COR-L47 (cell line): ENCODE data around the gene KRTAP5-2.

Experiments
- DNase-seq: peaks from one replicate; lab custom pipeline; 2025; lab: John Stamatoyannopoulos, UW

The KRTAP5-2 gene

DNA sequence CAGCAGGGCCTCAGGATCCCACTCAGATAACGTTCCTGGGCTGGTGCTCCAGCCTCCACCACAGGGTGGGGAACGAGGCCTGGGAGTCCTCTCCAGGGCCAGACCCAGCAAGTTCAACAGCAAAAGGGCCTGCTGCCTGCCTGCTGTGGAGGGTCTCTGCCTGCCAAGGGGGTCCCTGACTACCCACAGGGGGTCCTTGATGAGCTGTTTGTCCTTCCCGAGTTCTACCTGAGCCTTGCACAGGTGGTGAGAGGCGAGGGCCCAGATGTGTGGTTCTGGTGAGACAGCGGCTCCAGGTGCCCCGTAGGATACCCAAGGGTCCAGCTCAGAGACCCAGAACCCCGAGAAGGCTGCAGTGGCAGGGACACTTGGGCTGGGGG is 30.4 kb downstream of the KRTAP5-2 start:
- DNase-seq, result no peak

DNA sequence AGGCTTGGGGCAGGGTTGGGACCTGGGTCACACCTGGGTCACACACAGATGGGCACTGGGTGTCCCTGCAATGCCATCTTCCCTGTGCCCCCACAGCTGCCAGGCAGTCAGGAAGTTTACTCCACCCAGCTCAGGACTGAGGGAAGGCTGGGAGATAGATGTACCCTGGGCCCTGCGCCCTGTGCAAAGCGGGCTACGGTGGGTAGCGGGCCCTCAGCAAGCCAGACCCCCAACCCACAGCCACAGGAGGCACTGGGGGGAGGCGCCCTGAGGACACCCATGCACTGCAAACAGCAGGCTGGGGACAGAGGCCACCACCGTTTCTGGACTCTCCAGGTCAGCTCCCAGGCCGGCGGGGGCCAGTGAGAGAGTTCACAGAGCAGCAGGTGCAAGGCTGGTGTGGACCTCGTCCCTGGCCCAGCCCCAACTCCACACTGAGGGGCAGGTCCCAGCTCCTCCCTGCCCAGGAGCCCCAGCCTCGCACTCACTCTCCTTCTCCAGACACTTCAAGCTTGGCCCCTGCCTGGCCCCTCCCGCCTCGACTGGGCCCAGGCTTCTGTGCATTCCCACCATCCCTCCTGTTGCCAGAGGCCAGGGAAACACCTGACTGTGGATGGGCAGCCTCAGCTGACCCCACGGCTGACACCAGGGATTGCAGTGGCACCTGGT is 30.9 kb downstream of the KRTAP5-2 start:
- no peak for DNase-seq

- DNase-seq, result no peak
Measured at GRCh38 chr11:1566381-1567051, 31.6 kb downstream of the KRTAP5-2 start.

- DNase-seq, result no peak
Measured at GRCh38 chr11:1565904-1566247, 32.2 kb downstream of the KRTAP5-2 start.

- no peak for DNase-seq
Measured at GRCh38 chr11:1565173-1565903, 32.8 kb downstream of the KRTAP5-2 start.

- no peak for DNase-seq
Measured at GRCh38 chr11:1564535-1565172, 33.4 kb downstream of the KRTAP5-2 start.

GRCh38 chr11:1563697-1564534 is 34.2 kb downstream of the KRTAP5-2 start:
- no peak for DNase-seq

GRCh38 chr11:1563149-1563638 is 34.9 kb downstream of the KRTAP5-2 start:
- DNase-seq, result no peak

- DNase-seq, result no peak
Measured at GRCh38 chr11:1562469-1563148, 35.5 kb downstream of the KRTAP5-2 start.

DNA sequence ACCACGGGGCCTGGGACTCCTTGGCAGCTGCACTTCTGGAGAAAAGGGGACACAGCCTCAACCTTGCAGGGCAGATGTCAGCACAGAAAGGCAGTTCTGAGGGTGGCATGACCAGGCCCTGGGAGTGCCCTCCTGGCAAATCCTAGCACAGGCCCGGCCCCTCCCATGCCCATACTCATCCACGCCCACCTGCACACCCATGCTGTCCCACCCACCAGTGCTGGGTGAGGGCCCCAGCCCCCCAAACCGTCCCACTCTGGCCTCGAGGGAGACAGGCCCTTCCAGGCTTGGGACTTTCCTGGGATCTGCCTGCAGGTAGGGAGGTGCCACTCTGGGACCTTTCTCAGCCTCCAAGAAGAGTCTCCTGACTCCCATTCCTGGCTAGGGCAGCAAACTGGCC is 36.1 kb downstream of the KRTAP5-2 start:
- no peak for DNase-seq

DNA sequence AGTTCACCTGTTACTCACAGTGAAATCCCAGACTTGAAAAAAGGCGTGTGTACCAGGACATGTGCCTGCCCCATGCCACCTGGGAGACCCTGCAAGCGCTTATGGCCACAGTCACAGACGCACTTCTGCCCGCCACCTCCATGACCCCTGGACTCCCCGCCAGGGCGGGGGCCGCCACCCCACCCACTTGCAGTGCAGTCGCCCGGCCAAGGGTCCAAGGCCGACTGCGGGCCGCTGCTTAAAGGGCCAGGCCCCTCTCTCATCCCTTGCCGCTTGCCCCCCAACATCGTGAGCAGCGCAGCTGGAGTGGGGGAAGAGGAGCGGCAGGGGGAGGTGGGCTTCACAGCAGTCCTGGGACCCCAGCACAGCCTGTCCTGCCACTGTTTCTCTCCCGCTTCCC is 36.8 kb downstream of the KRTAP5-2 start:
- DNase-seq, result no peak

DNA sequence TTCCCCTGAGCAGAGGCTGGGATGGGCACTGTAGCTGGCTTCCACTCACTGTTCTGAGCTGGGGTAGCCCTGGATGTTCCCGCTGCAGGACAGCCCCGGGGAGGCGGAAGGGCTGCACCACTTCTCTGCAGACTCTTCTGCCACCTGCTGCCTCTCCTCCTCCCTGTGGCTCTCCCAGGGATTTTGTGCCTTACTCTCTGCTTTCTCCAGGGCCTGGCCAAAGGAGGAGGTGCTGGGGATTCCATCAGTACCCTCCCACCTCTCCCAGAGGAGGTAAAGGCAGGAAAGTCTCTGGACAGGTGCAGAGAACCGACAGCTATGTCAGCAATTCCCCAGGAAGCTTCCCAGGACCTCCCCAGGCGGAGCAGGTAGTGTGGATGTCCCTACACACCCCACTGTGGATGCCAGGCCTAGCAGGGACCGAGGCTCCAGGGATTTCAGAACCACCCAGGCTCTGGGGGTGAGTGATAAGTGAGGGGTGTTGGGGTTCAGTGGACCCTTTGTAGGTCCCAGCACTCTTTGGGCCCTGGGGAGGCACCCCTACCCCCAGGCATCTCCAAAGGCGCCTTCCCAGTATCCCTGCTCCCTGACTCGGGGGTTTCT is 37.3 kb downstream of the KRTAP5-2 start:
- no peak for DNase-seq

- DNase-seq, result no peak
Measured at GRCh38 chr11:1560002-1560648, 38.0 kb downstream of the KRTAP5-2 start.

GRCh38 chr11:1559111-1559951 is 38.8 kb downstream of the KRTAP5-2 start:
- no peak for DNase-seq

DNA sequence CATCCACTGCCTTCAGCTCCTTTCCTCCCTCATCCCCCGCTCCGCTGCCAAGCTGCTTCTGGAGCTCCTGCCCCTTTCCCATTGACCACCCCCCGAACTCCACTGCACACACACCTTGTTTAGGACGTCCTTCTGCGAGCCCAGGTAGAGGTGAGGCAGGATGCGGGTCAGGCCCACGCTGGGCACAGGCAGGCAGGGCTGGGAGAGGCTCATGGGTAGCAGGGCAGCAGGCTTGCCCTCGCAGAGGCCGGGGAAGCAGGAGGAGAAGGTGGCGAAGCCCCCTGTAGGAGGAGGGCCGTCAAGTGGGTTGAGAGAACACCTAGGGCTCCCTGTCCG is 39.4 kb downstream of the KRTAP5-2 start:
- DNase-seq, result no peak

DNA sequence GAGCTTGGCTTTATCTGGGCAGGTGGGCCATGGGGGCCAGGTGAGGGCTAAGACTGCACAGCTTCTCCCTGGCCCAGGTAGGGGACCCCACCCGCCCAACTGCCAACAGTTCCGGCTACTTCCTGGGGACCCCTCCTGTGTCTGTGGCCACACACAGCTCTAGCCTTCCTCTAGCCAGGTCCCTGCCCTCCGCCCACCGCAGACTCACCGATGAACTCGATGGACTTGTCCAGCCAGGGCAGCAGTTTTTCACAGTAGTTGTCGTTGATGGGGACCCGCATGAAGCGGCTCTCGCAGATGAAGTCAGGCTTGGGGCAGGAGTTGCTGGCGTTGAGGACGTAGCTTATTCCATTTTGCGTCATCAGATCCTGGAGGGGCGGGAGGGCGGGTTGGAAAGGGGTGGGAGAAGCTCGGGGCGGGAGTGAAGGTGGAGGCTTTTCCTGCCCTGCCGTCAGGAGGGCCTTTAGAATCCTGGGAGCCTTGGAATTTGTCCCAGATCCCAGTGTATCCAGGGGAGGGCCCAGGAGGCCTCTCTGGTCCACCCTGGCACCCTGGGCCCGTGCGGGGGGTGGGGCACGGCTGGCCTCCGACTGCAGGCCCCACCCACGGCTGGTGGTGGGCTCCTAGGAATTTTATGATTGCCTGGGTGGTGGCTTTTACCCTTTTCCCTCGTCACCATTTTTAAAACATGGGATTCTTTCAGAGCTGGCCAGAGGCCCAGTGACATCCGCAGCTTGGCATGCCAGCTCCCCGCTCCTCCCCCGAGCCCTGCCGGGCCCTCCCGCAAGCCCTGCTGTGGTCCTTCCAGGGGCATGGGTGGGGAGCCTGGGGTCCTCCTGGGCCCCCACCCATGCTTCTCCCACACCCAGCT is 40.0 kb downstream of the KRTAP5-2 start:
- DNase-seq, result no peak

GRCh38 chr11:1557051-1557884 is 40.8 kb downstream of the KRTAP5-2 start:
- no peak for DNase-seq
